Measurements from ENCODE around the gene ACSM6. TPM values are rescaled to one million over a fixed set of nuclear protein-coding genes. Genes with fewer than 3 reads are reported as not detected.

Gene ACSM6
- total RNA-seq, 1 donor from 2014 or later, result not detected

DNA sequence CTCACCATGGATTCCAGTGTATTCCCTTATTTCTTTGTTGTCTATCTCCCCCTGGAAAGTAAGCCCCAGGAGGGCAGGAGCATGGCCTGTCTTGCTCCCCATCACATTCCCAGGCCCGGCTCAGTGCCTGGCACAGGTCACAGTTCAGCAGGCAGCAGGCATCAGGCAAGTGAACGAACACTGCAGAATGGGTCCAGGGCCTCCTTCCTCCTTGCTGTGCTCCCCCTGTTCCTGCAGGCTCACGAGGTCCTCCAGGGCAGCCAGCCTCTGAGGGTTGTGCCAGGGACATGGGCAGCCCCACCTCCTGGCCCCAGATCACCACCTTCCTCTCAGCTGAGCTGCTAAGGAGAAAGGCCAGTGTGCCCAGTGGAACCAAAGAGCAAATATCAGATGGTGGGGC is 55.0 kb downstream of the ACSM6 start:
- FAIRE-seq, result no peak
- TF ChIP-seq, protein P1, sequence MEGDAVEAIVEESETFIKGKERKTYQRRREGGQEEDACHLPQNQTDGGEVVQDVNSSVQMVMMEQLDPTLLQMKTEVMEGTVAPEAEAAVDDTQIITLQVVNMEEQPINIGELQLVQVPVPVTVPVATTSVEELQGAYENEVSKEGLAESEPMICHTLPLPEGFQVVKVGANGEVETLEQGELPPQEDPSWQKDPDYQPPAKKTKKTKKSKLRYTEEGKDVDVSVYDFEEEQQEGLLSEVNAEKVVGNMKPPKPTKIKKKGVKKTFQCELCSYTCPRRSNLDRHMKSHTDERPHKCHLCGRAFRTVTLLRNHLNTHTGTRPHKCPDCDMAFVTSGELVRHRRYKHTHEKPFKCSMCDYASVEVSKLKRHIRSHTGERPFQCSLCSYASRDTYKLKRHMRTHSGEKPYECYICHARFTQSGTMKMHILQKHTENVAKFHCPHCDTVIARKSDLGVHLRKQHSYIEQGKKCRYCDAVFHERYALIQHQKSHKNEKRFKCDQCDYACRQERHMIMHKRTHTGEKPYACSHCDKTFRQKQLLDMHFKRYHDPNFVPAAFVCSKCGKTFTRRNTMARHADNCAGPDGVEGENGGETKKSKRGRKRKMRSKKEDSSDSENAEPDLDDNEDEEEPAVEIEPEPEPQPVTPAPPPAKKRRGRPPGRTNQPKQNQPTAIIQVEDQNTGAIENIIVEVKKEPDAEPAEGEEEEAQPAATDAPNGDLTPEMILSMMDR (IDR thresholded peaks at IDR 0.05; ENCODE audit: insufficient read depth, low read length, severe bottlenecking), result no peak
- H3K36me3 ChIP-seq (ENCODE audit: control insufficient read depth, insufficient read depth, low read length), result peaks cover 31% of the 10 kb centered on the region
- H3K4me3 ChIP-seq (ENCODE audit: low read depth, low read length), result no peak overlapping the region
- H3K27me3 ChIP-seq (ENCODE audit: control insufficient read depth, insufficient read depth, low read length), result no peaks in the 10 kb centered on the region
- no peak for DNase-seq (ENCODE audit: low read depth)

DNA sequence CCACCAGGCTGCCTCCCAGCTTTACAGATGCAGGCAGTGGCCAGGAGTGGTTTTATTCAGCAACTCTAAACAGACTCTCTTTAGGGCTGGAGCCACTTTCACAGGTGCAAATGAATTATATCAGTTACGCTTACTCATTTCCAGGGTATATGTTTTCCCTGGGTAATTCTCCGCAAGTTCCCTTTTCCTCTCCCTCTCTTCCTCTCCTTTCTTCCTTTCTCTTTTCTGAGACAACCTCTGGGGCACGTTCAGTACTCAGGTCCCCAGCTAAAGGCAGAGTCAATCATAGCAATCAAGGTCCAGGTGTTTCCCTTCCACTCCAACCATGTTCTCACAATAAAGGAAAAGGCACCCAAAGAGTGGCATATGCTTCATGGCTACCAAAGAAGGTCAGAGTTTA is 55.4 kb downstream of the ACSM6 start:
- no peaks in the 10 kb centered on the region for H3K27me3 ChIP-seq (ENCODE audit: control insufficient read depth, insufficient read depth, low read length)
- peaks cover 28% of the 10 kb centered on the region for H3K36me3 ChIP-seq (ENCODE audit: control insufficient read depth, insufficient read depth, low read length)
- DNase-seq (ENCODE audit: low read depth) (no peak), FAIRE-seq (no peak)
- no peak overlapping the region for H3K4me3 ChIP-seq (ENCODE audit: low read depth, low read length)
- TF ChIP-seq, protein P1 (IDR thresholded peaks at IDR 0.05; ENCODE audit: insufficient read depth, low read length, severe bottlenecking), result no peak

DNA sequence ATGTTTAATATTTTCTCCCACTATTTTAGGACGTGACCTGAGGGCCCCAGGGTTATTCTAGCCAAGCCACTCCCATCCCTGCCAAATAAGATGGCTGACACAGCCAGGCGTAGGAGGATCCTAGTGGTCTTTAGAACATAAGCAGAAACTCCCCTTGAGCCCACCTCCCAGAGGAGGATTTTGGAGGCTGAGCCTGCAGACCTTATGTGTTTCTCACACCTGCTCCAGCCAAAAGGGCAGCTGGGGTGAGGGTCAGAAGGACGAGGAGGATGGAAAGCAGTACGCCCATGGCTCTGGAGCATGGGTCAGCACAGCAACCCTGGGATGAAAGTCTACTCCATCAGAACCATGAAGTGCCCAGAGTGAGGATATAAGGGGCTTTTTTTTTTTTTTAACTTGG is 56.8 kb downstream of the ACSM6 start:
- FAIRE-seq (no peak), DNase-seq (ENCODE audit: low read depth) (no peak)
- no peaks in the 10 kb centered on the region for H3K27me3 ChIP-seq (ENCODE audit: control insufficient read depth, insufficient read depth, low read length)
- no peak overlapping the region for H3K4me3 ChIP-seq (ENCODE audit: low read depth, low read length)
- TF ChIP-seq, protein P1 (IDR thresholded peaks at IDR 0.05; ENCODE audit: insufficient read depth, low read length, severe bottlenecking), result no peak
- H3K36me3 ChIP-seq (ENCODE audit: control insufficient read depth, insufficient read depth, low read length), result peaks cover 22% of the 10 kb centered on the region

DNA sequence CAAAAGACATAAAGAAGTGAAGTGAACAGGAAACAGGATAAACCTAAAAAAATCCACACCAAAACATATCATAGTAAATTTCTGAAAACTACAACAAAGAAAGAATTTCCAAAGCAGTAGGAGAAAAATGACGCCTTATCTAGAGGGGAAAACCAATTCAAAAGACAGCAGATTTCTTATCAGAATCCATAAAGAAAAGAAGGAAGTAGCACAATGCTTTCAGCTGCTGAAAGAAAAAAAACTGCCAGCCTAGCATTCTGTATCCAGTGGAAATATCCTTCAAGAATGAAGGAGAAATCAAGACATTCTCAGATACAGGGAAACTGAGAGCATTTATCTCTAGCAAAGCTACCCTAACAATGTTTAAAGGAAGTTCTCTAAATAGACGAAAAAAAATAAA is 59.0 kb downstream of the ACSM6 start:
- peaks cover 15% of the 10 kb centered on the region for H3K36me3 ChIP-seq (ENCODE audit: control insufficient read depth, insufficient read depth, low read length)
- no peak for FAIRE-seq
- no peak for DNase-seq (ENCODE audit: low read depth)
- H3K4me3 ChIP-seq (ENCODE audit: low read depth, low read length), result no peak overlapping the region
- TF ChIP-seq, protein P1 (IDR thresholded peaks at IDR 0.05; ENCODE audit: insufficient read depth, low read length, severe bottlenecking), result no peak
- H3K27me3 ChIP-seq (ENCODE audit: control insufficient read depth, insufficient read depth, low read length), result no peaks in the 10 kb centered on the region

DNA sequence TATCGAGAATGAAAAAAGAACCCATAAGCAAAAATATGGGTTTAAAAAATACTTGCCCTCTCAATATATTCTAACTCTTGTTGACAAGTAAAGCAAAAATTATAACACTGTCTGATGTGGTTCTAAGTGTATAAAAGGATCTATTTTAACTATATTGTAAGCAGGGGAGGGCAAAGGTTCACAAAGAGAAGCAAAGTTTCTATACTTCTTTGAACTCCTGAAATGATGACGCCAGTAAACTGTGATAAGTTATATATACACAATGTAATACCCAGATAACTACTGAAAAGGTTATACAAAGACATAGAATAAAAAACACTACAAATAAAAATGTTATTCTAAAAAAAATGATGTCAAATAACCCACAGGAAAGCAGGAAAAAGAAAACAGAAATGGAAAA is 59.6 kb downstream of the ACSM6 start:
- TF ChIP-seq, protein P1 (IDR thresholded peaks at IDR 0.05; ENCODE audit: insufficient read depth, low read length, severe bottlenecking), result no peak
- no peak for FAIRE-seq
- no peak for DNase-seq (ENCODE audit: low read depth)
- H3K27me3 ChIP-seq (ENCODE audit: control insufficient read depth, insufficient read depth, low read length), result no peaks in the 10 kb centered on the region
- peaks cover 15% of the 10 kb centered on the region for H3K36me3 ChIP-seq (ENCODE audit: control insufficient read depth, insufficient read depth, low read length)
- H3K4me3 ChIP-seq (ENCODE audit: low read depth, low read length), result no peak overlapping the region

GRCh38 chr10:95254629-95255028 is 60.6 kb downstream of the ACSM6 start:
- Histone ChIP-seq H3K36me3 (ENCODE audit: control insufficient read depth, insufficient read depth, low read length) (peaks cover 14% of the 10 kb centered on the region), H3K27me3 (ENCODE audit: control insufficient read depth, insufficient read depth, low read length) (no peaks in the 10 kb centered on the region), H3K4me3 (ENCODE audit: low read depth, low read length) (no peak overlapping the region)
- peak; percentile 38 for DNase-seq (ENCODE audit: low read depth)
- no peak for FAIRE-seq
- TF ChIP-seq, protein P1 (IDR thresholded peaks at IDR 0.05; ENCODE audit: insufficient read depth, low read length, severe bottlenecking), result no peak
